HUES64 (cell line): Measurements from ENCODE around the gene UST.
A peak's percentile ranks its signal among the peaks of the same experiment; 100 is the strongest.

Experiments
- H3K27ac ChIP-seq: 2 replicates; pipeline ENCODE4 v1.7.0; 2013; ENCODE audit warnings: low read depth, low read length, inconsistent platforms
- H3K27me3 ChIP-seq: 2 replicates; pipeline ENCODE4 v1.6.1; 2013; ENCODE audit warnings: mild to moderate bottlenecking, low read length; ENCODE audit not compliant: insufficient read depth
- H3K36me3 ChIP-seq: 2 replicates; pipeline ENCODE4 v1.6.1; 2013; ENCODE audit warnings: mild to moderate bottlenecking, low read length; ENCODE audit not compliant: insufficient read depth
- H3K4me1 ChIP-seq: 2 replicates; pipeline ENCODE4 v1.6.1; 2013; ENCODE audit warnings: mild to moderate bottlenecking, low read length, moderate library complexity; ENCODE audit not compliant: insufficient read depth
- H3K4me3 ChIP-seq: 2 replicates; pipeline ENCODE4 v1.5.1; 2013; ENCODE audit warnings: mild to moderate bottlenecking, low read length, moderate library complexity
- H3K9ac ChIP-seq: 2 replicates; pipeline ENCODE4 v1.6.1; 2013; ENCODE audit warnings: mild to moderate bottlenecking, low read depth, low read length
- H3K9me3 ChIP-seq: 2 replicates; pipeline ENCODE4 v1.6.1; 2013; ENCODE audit warnings: low read depth, low read length; ENCODE audit not compliant: insufficient read depth
- WGBS: fragments of 150-250, 120-280 bp; methylation state at CpG from one replicate; pipeline ENCODE4 v1.1.7; 2013; ENCODE audit warnings: missing lambda C conversion rate; 5-methylcytosine and 5-hydroxymethylcytosine counted together

The UST gene

DNA sequence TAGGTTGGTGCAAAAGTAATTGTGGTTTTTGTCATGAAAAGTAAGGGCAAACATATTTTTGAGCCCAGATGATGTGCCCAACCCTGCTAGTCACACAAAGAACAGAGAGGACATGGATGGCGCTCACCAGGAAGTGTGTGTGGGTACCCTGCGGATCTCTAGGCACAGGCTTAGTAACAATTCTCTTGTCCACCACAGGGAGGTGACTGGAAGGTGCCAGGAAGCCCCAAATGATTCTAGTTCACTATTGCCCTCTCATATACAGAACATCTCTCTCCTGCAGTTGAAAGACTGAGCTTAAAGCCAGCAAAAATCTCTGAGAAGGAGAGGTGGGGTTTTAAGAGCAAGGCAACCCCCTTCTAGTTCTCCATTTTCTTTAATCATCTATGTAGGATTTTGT lies 298.6 kb downstream of the UST start:
- 90% methylated on average over 2 of the region's 2 CpGs for WGBS
- Histone ChIP-seq H3K9me3 (no peaks in the 10 kb centered on the region), H3K9ac (no peak overlapping the region), H3K4me3 (no peak overlapping the region), H3K27me3 (no peaks in the 10 kb centered on the region), H3K36me3 (no peaks in the 10 kb centered on the region; the same call in 1 of the 2 replicates), H3K27ac (no peak overlapping the region), H3K4me1 (peaks cover 19% of the 10 kb centered on the region)

DNA sequence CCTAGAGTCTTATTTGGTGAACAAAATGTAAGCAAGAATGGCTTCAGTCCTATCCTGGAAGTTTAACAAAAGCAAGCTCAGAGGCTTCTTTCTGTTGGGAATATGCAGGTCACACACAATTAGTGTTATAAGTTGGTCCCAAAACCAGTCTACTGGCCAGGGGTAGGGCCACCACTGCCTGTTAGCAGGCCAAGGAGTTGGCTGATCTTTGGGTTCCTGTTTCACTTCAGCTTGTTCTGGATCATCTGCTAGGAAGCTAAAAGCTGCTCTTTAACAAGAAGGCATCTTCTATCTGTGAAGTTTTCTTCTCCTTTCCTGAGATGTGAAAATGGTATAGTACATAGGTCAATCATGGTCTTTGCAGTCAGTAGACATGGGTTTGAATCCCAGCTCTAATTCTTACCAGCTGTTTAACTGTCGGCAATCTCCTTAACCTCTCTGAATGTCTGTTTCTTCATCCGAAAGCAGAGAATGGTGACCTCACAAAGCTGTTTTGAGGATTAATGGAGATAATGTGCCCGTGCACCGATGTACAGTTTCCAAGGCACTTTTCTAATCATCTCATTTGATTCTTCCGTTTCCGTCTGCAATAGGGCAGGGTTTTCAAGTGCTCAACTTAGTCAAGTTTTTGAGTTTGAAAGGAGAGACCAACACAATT lies 299.5 kb downstream of the UST start:
- H3K36me3 ChIP-seq, result no peaks in the 10 kb centered on the region; the same call in 1 of the 2 replicates
- H3K27ac ChIP-seq, result peak overlapping the region; percentile 17; the same call in 1 of the 2 replicates
- peaks cover 23% of the 10 kb centered on the region for H3K4me1 ChIP-seq
- 95% methylated on average over 6 of the region's 6 CpGs for WGBS
- no peak overlapping the region for H3K9ac ChIP-seq
- no peaks in the 10 kb centered on the region for H3K9me3 ChIP-seq
- no peaks in the 10 kb centered on the region for H3K27me3 ChIP-seq
- no peak overlapping the region for H3K4me3 ChIP-seq

- no peaks in the 10 kb centered on the region for H3K36me3 ChIP-seq
- H3K27me3 ChIP-seq, result no peaks in the 10 kb centered on the region
- no peak overlapping the region for H3K4me3 ChIP-seq
- peak overlapping the region; percentile 32; the same call in 1 of the 2 replicates for H3K27ac ChIP-seq
- H3K4me1 ChIP-seq, result peaks cover 27% of the 10 kb centered on the region
- 53% methylated on average over 3 of the region's 3 CpGs for WGBS
- no peaks in the 10 kb centered on the region for H3K9me3 ChIP-seq
- no peak overlapping the region for H3K9ac ChIP-seq
Measured at GRCh38 chr6:149046822-149047246, 300.0 kb downstream of the UST start.

DNA sequence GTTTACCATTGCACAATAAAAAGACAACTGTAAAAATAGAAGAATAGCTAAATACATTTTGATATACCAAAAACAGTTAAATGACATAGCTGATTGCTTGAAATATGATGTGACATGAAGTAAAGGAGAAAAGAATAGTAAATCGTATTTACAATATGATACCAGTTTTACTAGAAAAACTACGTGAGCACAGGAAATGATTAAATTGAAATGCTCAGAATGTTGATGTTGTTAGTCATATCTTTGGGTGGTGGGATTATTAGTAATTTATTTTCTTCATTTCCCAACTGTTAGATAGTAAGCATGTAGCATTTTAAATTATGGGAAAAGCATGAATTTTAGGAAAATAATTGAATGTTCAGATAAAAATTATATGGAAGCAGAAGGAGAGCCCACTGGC lies 302.4 kb downstream of the UST start:
- Histone ChIP-seq H3K27me3 (no peaks in the 10 kb centered on the region), H3K4me1 (peaks cover 27% of the 10 kb centered on the region), H3K9ac (no peak overlapping the region), H3K27ac (no peak overlapping the region), H3K4me3 (no peak overlapping the region), H3K36me3 (no peaks in the 10 kb centered on the region), H3K9me3 (no peaks in the 10 kb centered on the region)
- WGBS, result 94% methylated on average over 2 of the region's 2 CpGs

DNA sequence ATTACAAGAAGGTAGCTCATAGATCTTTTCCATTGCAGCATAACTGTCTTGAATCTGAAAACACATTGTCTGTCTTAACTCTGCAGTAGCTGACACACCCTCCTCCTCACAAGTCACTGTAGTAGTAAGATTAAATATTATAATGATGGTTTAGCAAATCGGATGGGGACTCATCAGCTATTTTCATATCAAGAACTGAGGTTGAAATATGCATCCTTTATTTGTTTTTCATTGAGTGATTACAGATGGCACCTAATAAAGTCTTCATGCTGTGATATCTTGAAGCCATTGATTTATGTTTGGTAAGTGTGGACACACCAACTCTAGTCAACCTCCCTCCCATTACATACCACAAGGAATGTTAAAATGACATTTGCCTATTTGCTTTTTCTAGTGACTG lies 303.3 kb downstream of the UST start:
- WGBS, result 100% methylated on average over 1 of the region's 1 CpG
- H3K27ac ChIP-seq, result no peak overlapping the region
- peaks cover 27% of the 10 kb centered on the region for H3K4me1 ChIP-seq
- H3K27me3 ChIP-seq, result no peaks in the 10 kb centered on the region
- H3K9me3 ChIP-seq, result no peaks in the 10 kb centered on the region
- H3K9ac ChIP-seq, result no peak overlapping the region
- H3K36me3 ChIP-seq, result no peaks in the 10 kb centered on the region
- no peak overlapping the region for H3K4me3 ChIP-seq

GRCh38 chr6:149052350-149053106 lies 305.7 kb downstream of the UST start:
- Histone ChIP-seq H3K4me3 (no peak overlapping the region), H3K27ac (no peak overlapping the region), H3K4me1 (peaks cover 14% of the 10 kb centered on the region), H3K27me3 (no peaks in the 10 kb centered on the region), H3K9ac (no peak overlapping the region), H3K9me3 (no peaks in the 10 kb centered on the region), H3K36me3 (no peaks in the 10 kb centered on the region)
- 98% methylated on average over 6 of the region's 6 CpGs for WGBS

- Histone ChIP-seq H3K4me1 (peaks cover 13% of the 10 kb centered on the region; the same call in 1 of the 2 replicates), H3K9me3 (no peaks in the 10 kb centered on the region), H3K27me3 (no peaks in the 10 kb centered on the region), H3K36me3 (no peaks in the 10 kb centered on the region), H3K27ac (no peak overlapping the region), H3K9ac (no peak overlapping the region), H3K4me3 (no peak overlapping the region)
- 100% methylated on average over 3 of the region's 4 CpGs for WGBS
Measured at GRCh38 chr6:149053848-149054558, 307.2 kb downstream of the UST start.

DNA sequence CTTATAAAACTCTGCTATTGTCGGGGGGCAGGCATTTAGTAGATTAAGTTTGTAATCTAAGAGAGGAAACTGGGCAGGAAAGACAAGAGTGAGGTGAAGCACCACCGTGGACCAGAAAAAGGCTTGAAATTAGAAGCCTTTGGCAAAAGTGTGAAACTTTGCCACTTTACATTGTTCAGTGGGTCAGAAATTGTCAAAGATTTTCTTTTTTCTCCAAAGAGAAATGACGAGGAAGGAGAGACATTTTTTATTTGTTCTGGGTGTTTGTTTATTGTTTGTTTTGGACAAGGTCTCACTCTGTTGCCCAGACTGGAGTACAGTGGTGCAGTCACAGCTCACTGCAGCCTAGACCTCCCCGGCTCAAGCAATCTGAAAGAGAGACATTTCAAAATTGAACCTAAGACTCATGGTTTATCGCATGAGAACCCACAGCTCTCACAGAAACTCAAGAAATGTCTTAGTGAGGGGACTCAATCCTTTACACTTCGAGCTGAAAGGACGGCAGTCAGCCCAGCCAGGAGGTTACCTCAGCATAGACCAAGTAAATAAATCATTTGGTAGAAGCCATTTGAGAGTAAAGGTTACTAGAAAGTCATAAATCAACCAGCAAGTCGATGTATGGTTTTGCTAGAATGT lies 307.8 kb downstream of the UST start:
- H3K9me3 ChIP-seq, result no peaks in the 10 kb centered on the region
- no peak overlapping the region for H3K9ac ChIP-seq
- H3K27ac ChIP-seq, result no peak overlapping the region
- no peaks in the 10 kb centered on the region for H3K27me3 ChIP-seq
- H3K4me3 ChIP-seq, result no peak overlapping the region
- H3K36me3 ChIP-seq, result no peaks in the 10 kb centered on the region
- whole genome bisulfite sequencing, result 95% methylated on average over 8 of the region's 8 CpGs
- peaks cover 13% of the 10 kb centered on the region; the same call in 1 of the 2 replicates for H3K4me1 ChIP-seq

DNA sequence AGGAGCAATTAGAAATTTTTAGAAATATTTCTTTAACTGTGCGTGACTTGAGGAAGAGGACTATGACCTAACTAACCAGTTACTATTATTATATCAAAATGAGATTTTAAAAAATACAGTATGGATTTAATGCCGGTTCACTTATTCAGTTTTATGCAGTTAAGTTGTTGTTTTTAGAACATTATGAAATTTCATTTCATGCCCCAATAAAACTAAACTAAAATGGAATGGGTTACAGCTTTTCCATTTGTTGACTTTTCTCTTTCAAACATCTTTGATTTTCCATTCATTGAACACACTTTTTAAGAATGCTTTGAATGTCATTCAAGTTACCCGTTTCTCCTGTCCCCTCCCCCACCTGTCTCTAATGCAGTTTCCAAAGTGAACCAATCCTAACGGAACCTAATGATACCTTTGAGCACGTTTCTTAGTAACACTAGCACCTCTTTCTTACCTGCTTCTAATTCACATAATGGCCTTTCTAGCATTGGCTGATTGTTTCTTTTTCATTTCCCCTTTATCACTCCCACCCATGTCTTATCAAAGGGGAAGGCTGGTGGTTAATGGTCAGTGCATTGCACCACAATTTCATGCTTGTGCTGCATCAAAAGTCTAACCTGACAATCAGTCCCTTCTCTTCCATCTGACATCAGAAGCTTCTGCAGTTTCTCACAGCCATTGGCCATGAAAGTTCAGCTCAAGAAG lies 308.5 kb downstream of the UST start:
- H3K27me3 ChIP-seq, result no peaks in the 10 kb centered on the region
- no peak overlapping the region for H3K4me3 ChIP-seq
- H3K9me3 ChIP-seq, result no peaks in the 10 kb centered on the region
- no peak overlapping the region for H3K9ac ChIP-seq
- 72% methylated on average over 3 of the region's 5 CpGs for WGBS
- peaks cover 13% of the 10 kb centered on the region; the same call in 1 of the 2 replicates for H3K4me1 ChIP-seq
- no peaks in the 10 kb centered on the region for H3K36me3 ChIP-seq
- no peak overlapping the region for H3K27ac ChIP-seq

- 92% methylated on average over 4 of the region's 4 CpGs for WGBS
- Histone ChIP-seq H3K4me3 (no peak overlapping the region), H3K9me3 (no peaks in the 10 kb centered on the region), H3K27ac (no peak overlapping the region), H3K9ac (no peak overlapping the region), H3K36me3 (no peaks in the 10 kb centered on the region), H3K4me1 (0 out of 2 replicates have a peak, but pooled peaks cover 5% of the 10 kb centered on the region), H3K27me3 (no peaks in the 10 kb centered on the region)
Measured at GRCh38 chr6:149056777-149057463, 310.1 kb downstream of the UST start.
